Measurements from ENCODE around the gene CALY. TPM values are rescaled to one million over a fixed set of nuclear protein-coding genes. Genes with fewer than 3 reads are reported as not detected.

Gene CALY
- total RNA-seq, 1 donor from 2014 or later = 0.92 TPM

Other genes starting within 250 kb of the CALY start
- not detected for gene ADGRA1, start 249.0 kb downstream of the CALY start, total RNA-seq
- gene KNDC1, start 176.7 kb downstream of the CALY start, total RNA-seq = 5.2 TPM
- gene UTF1, start 106.7 kb downstream of the CALY start, total RNA-seq = not detected
- gene VENTX, start 99.0 kb downstream of the CALY start, total RNA-seq = 2.7 TPM
- 12.7 TPM for gene ADAM8, start 60.0 kb downstream of the CALY start, total RNA-seq
- 56.9 TPM for gene TUBGCP2, start 28.0 kb downstream of the CALY start, total RNA-seq
- gene ZNF511, start 28.0 kb downstream of the CALY start, total RNA-seq = 35.9 TPM
- 4.8 TPM for gene PRAP1, start 10.5 kb upstream of the CALY start, total RNA-seq
- gene FUOM, start 21.1 kb upstream of the CALY start, total RNA-seq = 13.0 TPM
- 122 TPM for gene ECHS1, start 36.5 kb upstream of the CALY start, total RNA-seq
- 9.4 TPM for gene PAOX, start 42.4 kb upstream of the CALY start, total RNA-seq
- 50.6 TPM for gene MTG1, start 57.3 kb upstream of the CALY start, total RNA-seq
- not detected for gene SPRN, start 87.7 kb upstream of the CALY start, total RNA-seq
- 3.6 TPM for gene SCART1, start 117.0 kb upstream of the CALY start, total RNA-seq
- 4.7 TPM for gene CYP2E1, start 190.5 kb upstream of the CALY start, total RNA-seq
- 3.3 TPM for gene SYCE1, start 228.7 kb upstream of the CALY start, total RNA-seq

Data from mucosa of gallbladder (tissue), 1 donor.